Measurements from ENCODE around the gene FAM171A2.

The FAM171A2 gene

DNA sequence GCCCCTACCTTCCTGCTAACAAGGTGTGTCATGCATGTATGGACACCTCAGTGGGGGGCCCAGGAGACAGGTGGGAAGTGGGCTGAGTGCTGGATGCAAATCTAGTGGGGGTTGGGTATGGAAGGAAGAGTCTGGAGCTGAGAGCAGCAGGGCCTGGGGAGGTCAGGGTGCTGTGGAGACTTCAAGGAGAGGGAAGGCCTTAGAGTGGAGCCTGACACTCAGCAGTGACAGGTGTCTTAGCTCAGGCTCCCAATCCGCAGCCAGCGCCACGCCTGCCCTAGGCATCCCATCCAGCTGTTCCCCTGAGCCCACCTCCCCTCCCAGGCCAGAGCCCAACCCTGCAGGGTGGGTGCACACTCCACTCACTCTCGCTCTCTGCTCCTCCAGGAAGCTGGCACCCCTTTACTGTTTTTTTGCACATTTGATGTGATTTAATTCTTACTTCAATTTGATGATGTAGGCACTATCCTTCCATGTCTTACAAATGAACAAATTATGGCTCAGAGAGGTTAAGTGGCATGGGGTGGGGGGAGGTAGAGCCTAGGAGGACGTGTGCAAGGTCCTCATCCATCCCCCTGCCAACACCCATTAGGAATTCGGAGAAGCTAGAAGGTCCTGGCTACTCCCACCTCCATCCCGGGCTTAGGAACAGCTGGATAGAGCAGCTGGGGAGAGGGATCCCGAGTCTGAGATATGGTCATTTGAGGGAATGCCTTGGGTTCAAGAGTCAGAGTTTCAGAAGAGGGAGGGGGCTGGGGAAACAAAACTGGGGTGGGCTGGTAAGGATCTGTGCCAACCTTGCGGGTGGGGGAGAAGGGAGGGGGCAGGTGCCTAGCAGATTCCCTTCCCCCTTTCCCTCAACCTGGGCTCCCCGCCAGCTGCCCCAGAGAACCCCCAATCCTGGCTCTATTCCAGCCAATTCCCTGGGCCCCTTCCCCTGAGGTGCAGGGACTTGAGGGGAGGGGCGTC, 2.1 kb downstream of the FAM171A2 start:
- no peak for DNase-seq (ENCODE audit: low read depth in 2 of 2)

- DNase-seq (ENCODE audit: low read depth in 2 of 2): no peak
Measured at GRCh38 chr17:44360826-44361225, 2.8 kb downstream of the FAM171A2 start.

- no peak for DNase-seq (ENCODE audit: low read depth in 2 of 2)
Measured at GRCh38 chr17:44360144-44360533, 3.5 kb downstream of the FAM171A2 start.

- no peak for DNase-seq (ENCODE audit: low read depth in 2 of 2)
Measured at GRCh38 chr17:44359458-44360143, 4.1 kb downstream of the FAM171A2 start.

GRCh38 chr17:44359006-44359405, 4.6 kb downstream of the FAM171A2 start:
- DNase-seq (ENCODE audit: low read depth in 2 of 2): no peak

DNA sequence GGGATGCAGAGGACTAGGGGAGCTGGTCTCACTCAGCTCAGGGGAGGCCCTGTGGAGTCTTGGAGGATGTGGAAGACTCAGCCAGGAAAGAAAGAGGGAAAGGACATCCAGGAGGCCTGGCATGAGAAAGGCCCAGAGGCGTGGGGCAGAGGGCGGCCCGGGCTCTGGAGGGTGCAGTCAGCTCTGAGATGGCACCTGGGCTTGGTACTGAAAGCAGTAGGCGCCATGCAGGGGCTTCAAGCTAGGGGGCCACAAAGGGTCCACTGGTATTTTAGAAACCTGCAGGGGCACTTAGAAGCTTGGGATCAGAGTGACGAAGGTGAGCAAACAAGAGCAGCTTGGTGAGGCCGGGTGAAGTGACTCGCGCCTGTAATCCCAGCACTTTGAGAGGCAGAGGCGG, 5.6 kb downstream of the FAM171A2 start:
- no peak for DNase-seq (ENCODE audit: low read depth in 2 of 2)

- no peak for DNase-seq (ENCODE audit: low read depth in 2 of 2)
Measured at GRCh38 chr17:44356241-44356640, 7.4 kb downstream of the FAM171A2 start.

- no peak for DNase-seq (ENCODE audit: low read depth in 2 of 2)
Measured at GRCh38 chr17:44355642-44356099, 8.0 kb downstream of the FAM171A2 start.

GRCh38 chr17:44354582-44355561, 8.8 kb downstream of the FAM171A2 start:
- peak; percentile 41 to 53 for DNase-seq (ENCODE audit: low read depth in 2 of 2)

DNA sequence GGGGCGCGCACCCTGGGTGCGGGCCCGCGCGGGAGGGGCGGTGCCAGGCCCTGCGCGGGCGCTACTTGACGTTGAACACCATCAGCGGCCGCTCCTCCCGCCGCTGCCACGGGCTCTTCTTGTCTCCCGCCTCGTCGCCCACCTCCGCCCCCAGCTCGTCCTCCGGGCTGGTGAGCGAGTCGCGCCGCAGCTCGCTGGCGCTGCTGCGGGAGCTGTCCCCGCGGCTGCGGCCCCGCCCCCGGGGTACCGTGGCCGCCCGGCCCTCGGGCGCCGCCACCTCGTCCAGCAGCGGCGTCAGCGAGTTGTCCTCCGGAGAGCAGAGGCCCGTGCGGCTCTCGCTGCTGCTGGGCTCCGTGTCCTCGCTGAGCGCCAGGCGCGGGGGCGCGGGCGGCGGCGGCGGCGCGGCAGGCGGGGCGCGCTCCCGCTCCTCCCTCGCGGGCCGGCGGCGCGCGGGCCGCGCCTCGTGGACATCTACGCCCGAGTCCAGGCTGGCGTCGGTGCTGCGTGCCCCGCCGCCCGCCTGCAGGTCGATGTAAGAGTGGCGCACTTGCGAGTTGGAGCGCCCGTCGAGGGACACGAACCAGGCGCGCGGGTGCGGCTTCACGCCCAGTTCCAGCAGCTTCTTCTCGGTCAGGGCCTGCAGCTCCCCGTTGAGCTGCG, 9.9 kb downstream of the FAM171A2 start:
- no peak for DNase-seq (ENCODE audit: low read depth in 2 of 2)

- no peak for DNase-seq (ENCODE audit: low read depth in 2 of 2)
Measured at GRCh38 chr17:44352828-44353671, 10.6 kb downstream of the FAM171A2 start.

- no peak for DNase-seq (ENCODE audit: low read depth in 2 of 2)
Measured at GRCh38 chr17:44351961-44352827, 11.5 kb downstream of the FAM171A2 start.

DNA sequence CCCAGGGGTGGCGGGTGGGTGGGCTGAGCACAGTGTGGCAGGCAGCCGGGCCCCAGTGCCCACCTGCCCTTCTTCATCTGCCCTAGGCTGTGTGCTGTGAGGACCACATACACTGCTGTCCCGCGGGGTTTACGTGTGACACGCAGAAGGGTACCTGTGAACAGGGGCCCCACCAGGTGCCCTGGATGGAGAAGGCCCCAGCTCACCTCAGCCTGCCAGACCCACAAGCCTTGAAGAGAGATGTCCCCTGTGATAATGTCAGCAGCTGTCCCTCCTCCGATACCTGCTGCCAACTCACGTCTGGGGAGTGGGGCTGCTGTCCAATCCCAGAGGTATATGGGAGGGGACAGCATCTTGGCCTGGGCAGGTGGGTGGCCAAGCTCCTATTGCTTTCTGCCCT, 12.2 kb downstream of the FAM171A2 start:
- DNase-seq (ENCODE audit: low read depth in 2 of 2): no peak

GRCh38 chr17:44350733-44351226, 12.9 kb downstream of the FAM171A2 start:
- peak; percentile 53 to 65 for DNase-seq (ENCODE audit: low read depth in 2 of 2)

DNA sequence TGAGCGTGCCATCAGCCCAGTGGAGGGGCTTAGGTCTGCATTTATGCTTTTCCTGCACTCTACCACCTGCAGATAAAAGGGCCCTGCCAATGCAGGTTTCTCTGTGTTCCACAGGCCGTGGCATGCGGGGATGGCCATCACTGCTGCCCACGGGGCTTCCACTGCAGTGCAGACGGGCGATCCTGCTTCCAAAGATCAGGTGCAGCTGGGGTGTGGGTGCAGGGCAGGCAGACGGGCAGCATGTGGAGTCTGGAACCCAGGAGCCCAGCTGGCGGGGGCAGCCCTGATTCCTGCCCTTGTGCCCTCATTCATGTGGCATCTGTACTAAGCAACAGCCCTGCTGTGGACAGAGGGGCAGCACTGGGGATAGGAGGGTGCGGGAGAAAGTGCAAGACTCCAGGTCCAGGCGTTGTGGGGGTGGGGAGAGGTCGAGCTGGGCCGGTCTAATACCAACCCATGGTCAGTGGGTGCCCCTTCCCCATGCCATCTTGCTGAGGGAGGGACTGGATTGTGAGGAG, 14.0 kb downstream of the FAM171A2 start:
- no peak for DNase-seq (ENCODE audit: low read depth in 2 of 2)

DNA sequence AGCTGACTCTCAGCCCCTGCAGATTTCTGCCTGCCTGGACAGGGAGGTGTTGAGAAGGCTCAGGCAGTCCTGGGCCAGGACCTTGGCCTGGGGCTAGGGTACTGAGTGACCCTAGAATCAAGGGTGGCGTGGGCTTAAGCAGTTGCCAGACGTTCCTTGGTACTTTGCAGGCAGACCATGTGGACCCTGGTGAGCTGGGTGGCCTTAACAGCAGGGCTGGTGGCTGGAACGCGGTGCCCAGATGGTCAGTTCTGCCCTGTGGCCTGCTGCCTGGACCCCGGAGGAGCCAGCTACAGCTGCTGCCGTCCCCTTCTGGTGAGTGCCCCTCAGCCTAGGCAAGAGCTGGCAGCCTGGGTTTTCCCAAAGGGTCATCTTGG, 14.7 kb downstream of the FAM171A2 start:
- no peak for DNase-seq (ENCODE audit: low read depth in 2 of 2)

DNA sequence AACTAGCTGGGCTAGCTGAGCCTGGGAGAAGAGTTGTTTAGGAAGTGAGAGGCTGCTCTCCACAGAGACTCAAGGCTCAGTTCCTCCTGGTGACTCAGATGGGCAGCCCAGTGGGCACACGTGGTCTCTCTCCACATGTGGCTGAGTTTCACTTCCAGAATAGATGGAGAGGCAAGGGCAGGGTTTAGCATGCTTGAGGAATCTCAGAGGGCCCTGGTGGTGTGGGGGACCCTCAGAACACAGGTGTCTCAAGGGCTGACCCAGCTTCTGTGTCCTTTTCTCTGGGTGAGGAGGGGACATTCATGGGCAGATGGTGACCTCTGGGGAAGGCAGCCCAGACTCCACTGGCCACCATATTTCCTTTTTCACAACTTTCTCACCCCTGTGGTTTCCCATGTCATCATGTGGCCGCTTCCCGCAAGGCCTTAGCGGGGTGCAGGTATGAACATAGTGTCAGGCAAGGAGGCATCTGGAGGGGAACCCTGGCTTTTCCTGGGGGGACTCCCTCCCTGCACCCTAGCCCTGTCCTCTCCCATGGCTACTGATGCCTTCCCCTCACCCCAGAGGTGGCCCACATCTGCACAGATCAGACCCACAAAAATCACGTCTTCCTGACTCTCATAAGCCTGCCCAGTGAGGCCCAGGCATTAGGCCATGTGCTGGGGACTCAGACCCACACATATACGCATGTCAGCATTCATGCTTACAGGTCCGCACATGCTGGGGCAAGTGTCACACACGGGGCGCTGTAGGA, 15.2 kb downstream of the FAM171A2 start:
- DNase-seq (ENCODE audit: low read depth in 2 of 2): no peak
